Measurements from ENCODE around the gene ADGRV1. TPM values are rescaled to one million over a fixed set of nuclear protein-coding genes. Genes with fewer than 3 reads are reported as not detected.
"Not testable (repeated sequence)": the region's sequence is repeated elsewhere in the genome, so short reads cannot be mapped to it uniquely, and the experiment has no call there.

The ADGRV1 gene
- total RNA-seq, 1 donor from 2014 or later, result 31.9 TPM

- DNase-seq (ENCODE audit: low spot score), result no peak
These were observed 7.2 kb upstream of the ADGRV1 start for GRCh38 chr5:90551376-90551775.

DNA sequence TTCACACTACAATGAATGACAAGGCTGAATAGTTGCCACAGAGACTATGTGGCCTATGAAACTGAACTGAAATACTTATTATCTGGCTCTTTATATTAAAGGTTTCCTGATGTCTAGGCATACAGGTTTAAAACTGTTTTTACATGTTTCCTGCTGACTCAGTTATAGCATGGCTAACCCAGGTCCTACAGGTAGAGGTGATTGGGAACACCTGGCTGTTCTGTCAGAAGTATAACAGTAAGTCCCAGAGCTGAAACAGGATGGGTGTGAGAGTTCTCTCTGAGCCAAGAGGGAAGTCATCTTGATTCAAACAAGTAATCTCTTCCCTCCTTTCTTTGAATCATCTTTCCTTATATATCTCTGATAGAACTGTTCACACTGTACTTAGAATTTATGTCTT lies 4.9 kb upstream of the ADGRV1 start:
- DNase-seq (ENCODE audit: low spot score), result no peak

DNA sequence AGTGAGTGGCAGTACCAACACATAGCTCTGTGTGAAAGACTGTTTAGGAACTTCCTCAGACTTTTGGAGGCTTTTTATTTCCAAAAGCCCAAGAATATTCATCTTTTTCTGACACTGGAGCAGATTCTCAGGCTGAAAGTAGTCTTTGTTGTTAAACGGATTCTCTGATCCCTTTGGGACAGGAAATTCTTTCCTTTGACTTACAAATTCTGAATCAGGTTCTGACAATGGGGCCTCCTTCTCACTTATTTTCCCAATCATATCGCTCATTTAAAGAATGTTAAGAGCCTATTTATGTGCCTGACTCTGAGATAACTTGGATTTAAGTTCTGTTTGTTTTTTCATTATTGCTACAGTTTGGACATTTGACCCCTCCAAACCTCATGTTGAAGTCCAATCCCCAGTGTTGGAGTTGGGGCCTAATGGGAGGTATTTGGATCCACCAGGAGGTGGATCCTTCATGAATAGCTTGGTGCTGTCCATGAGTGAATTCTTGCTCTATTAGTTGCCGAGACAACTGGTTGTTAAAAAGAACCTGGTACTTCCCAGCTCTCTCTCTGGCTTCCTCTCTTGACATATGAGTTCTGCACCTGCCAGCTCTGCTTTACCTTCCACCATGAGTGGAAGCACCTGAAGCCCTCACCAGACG lies 4.1 kb upstream of the ADGRV1 start:
- no peak for DNase-seq (ENCODE audit: low spot score)

DNA sequence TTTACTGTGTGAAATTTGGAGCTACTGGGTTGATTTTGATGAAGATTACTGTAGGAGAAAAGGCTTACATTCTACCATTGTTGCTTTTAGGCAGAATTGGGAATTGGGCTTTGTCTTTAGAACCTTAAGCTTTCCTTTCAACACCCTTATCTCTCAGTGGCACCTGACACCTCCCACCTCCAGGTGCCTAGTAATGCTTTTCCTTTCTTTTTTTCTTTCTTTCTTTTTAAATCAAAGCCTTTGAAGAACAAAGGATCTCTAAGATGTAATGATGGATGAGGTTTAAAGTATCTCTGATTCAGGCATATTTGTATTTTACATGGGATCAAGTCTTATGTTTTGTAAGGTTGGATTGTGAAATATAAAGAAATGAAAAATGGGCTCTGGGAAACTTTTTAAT lies 2.9 kb upstream of the ADGRV1 start:
- DNase-seq (ENCODE audit: low spot score), result no peak

DNA sequence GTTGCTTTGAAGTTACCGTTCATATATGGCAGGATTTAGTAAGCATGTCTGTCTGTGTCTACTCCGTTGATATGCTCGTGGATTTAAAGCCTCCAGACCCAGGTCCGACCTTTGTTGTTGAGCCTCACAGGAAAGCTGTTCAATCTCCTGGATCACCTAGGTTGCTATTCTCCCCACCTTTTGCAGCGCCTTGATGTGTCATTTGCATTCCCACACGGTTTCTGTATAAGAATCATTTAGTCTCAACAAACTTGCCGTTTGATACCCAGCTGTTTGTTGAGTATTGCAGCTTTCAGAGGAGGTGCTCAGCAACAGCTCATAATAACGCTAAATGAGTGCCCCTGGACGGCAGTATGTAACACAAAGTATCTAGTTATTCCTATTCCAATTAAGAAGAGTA lies 1.2 kb upstream of the ADGRV1 start:
- DNase-seq (ENCODE audit: low spot score), result no peak

- DNase-seq (ENCODE audit: low spot score), result no peak
These were observed 726 bp upstream of the ADGRV1 start for GRCh38 chr5:90557871-90558270.

GRCh38 chr5:90560771-90561170 lies 2.2 kb downstream of the ADGRV1 start:
- DNase-seq (ENCODE audit: low spot score), result no peak

- DNase-seq (ENCODE audit: low spot score), result no peak
These were observed 3.2 kb downstream of the ADGRV1 start for GRCh38 chr5:90561766-90562165.

DNA sequence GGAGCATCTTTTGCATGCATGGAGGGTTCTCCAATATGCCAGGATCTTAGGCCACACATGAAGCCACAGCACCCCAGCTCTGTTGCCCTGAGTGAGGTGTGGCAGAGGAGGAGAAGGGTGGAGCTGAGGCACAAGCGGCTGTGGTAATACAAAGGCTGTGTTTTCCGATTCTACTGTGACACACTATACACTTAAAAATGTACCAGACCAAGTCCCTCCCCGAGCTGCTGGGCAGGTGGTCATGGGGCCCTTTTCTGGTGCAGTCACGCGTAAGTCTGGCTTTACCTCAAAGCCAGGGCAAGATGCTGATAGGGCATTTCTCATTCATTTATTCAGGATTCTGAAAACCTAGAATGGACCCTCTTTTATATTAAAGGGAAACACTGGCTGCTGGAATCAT lies 3.7 kb downstream of the ADGRV1 start:
- no peak for DNase-seq (ENCODE audit: low spot score)

DNA sequence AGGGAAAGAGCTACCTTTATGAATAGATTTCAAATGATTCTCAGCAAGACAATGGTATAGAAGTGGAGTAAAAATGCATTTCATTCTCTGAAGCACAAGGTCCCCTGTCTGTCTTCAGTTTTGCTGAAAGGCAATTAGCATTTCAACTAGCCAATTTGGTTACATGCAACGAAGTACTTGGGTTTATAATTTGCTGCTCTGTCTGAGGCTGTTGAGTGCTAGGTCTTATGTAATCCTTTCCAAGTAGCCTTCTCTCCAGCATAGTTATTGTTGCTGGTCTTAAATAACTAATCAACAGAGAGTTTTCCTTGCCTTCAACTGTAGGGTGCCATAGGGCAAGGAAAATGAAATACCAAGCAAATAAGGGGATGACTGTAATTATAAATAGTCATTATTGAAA lies 4.5 kb downstream of the ADGRV1 start:
- DNase-seq (ENCODE audit: low spot score), result no peak

DNA sequence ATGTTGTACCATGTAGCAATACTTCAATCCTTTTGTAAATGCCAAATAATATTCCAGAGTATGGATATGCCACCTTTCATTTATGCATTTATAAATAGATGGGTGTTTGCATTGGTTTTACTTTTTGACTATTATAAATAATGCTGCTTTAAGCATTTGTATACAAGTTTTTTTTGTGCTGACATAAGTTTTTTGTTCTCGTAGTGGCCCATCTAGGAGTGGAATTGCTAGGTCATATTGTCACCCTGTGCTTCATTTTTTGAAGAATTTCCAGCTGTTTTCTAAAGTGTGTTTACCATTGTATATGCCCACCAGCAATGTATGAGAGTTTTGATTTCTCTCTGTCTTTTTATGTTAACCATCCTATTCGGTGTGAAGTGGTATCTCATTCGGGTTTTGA lies 6.9 kb downstream of the ADGRV1 start:
- DNase-seq (ENCODE audit: low spot score), result no peak

DNA sequence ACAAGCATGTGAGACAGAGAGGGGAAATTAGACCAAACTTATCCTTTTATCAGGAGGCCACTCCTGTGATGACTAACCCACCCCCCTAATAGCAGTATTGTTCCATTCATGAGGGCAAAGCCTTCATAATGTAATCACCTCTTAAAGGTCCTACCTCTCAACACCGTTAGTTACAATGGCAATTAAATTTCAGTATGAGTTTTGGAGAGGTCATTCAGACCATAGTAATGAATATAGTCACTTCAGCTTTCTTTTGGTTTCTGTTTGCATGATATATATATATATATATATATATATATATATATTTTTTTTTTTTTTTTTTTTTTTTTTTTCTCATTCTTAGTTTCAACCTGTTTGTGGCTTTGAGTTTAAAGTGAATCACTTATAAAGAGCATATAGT lies 10.5 kb downstream of the ADGRV1 start:
- no peak for DNase-seq (ENCODE audit: low spot score)

DNA sequence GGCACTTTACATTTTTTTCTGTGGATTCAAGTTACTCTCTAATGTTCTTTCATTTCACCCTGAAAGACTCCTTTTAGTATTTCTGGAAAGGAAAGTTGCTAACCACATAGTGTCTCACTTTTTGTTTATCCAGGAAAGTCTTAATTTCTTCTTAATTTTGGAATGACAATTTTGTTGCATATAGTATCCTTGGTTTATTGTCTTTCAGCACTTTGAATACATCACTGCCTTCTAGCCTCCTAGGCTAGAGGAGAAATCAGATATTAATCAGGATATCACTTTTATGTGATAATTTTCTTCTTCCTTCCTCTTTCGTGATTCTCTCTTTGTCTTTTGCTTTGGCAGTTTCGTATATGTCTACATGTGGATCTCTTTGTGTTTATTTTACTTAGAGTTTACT lies 11.4 kb downstream of the ADGRV1 start:
- no peak for DNase-seq (ENCODE audit: low spot score)

GRCh38 chr5:90571147-90571773 lies 12.7 kb downstream of the ADGRV1 start:
- no peak for DNase-seq (ENCODE audit: low spot score)

- DNase-seq (ENCODE audit: low spot score), result no peak
These were observed 17.1 kb downstream of the ADGRV1 start for GRCh38 chr5:90575712-90576111.

DNA sequence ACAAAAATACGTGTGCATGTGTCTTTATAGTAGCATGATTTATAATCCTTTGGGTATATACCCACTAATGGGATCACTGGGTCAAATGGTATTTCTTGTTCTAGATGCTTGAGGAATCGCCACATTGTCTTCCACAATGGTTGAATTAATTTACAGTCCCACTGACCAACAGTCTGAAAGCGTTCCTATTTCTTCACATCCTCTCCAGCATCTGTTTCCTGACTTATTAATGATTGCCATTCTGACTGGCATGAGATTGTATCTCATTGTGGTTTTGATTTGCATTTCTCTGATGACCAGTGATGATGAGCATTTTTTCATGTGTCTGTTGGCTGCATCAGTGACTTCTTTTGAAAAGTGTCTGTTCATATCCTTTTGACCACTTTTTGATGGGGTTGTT lies 18.0 kb downstream of the ADGRV1 start:
- not testable (repeated sequence) for DNase-seq (ENCODE audit: low spot score)

DNA sequence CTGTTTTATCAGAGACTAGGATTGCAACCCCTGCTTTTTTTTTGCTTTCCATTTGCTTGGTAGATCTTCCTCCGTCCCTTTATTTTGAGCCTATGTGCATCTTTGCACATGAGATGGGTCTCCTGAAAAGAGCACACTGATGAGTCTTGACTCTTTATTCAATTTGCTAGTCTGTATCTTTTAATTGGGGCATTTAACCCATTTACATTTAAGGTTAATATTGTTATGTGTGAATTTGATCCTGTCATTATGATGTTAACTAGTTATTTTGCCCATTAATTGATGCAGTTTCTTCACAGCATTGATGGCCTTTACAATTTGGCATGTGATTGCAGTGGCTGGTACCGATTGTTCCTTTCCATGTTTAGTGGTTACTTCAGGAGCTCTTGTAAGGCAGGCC lies 21.3 kb downstream of the ADGRV1 start:
- not testable (repeated sequence) for DNase-seq (ENCODE audit: low spot score)

DNA sequence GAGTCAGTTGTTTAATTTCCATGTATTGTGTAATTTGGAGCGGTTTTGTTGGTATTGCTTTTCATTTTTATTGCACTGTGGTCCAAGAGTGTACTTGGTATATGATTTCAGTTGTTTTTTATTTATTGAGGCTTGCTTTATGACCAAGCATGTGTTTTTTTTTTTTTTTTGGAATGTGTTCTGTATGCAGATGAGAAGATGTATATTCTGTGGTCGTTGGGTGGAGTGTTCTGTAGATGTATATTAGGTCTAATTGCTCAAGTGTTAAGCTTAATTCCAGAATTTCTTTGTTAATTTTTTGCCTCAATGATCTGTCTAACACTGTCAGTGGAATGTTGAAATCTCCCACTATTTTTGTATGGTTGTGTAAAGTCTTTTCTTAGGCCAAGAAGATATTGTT lies 23.4 kb downstream of the ADGRV1 start:
- DNase-seq (ENCODE audit: low spot score), result no peak

DNA sequence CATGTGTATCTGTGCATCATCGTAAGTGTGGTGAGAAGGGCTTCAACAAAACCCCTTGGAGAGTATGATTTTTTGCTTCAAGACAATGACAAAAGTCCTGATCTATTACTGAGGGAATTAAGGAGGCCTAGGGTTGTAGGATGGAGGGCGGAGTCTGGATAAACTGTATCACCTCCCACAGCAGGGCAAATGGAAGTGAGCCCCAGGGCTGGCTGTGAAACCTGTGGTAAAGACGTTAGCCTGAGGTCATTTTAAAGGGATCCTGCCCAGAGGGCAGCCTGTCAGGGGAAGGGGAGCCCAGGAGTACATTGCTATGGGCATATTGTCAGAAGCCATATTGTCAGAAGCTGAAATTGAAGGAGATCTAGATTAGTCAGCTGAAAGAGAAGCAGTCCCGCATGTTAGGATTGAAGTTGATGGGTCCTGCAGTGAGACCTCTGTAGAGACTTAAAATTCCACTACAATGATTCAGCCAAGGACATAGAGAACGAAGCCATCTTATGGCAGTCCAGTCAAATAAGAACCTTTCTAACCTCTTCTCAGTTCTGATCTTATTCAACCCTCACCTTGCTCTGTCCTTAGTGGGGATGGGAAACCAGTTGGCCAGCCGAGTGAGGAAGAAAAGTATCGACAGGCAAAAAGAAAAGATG lies 26.9 kb downstream of the ADGRV1 start:
- no peak for DNase-seq (ENCODE audit: low spot score)

- DNase-seq (ENCODE audit: low spot score), result no peak
These were observed 27.9 kb downstream of the ADGRV1 start for GRCh38 chr5:90586469-90586868.

GRCh38 chr5:90590170-90590569 lies 31.6 kb downstream of the ADGRV1 start:
- DNase-seq (ENCODE audit: low spot score), result no peak

GRCh38 chr5:90593083-90593482 lies 34.5 kb downstream of the ADGRV1 start:
- not testable (repeated sequence) for DNase-seq (ENCODE audit: low spot score)

DNA sequence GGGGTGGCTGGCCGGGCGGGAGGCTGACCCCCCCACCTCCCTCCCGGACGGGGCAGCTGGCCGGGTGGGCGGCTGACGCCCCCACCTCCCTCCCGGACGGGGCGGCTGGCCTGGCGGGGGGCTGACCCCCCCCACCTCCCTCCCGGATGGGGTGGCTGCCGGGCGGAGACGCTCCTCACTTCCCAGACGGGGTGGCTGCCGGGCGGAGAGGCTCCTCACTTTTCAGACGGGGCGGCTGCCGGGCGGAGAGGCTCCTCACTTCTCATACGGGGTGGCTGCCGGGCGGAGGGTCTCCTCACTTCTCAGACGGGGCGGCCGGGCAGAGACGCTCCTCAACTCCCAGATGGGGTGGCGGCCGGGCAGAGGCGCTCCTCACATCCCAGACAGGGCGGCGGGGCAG lies 37.2 kb downstream of the ADGRV1 start:
- not testable (repeated sequence) for DNase-seq (ENCODE audit: low spot score)

Data from mucosa of gallbladder (tissue), 1 donor.